Cardiac muscle cell (in vitro differentiated cells and primary cell): ENCODE data around the gene PRKCA. TPM values are rescaled to one million over a fixed set of nuclear protein-coding genes. Genes with fewer than 3 reads are reported as not detected.

ENCODE experiments used
- DNase-seq, 2 donors: peaks; one replicate each; pipeline versions ENCODE4 v3.0.0 to v3.0.0-alpha.2; 2010 to 2017; ENCODE audit warnings: low read depth in 1 of 2, low spot score in 1 of 2
- H3K27ac ChIP-seq: fragments of 200-600 bp; sonication (generic); 2 replicates; pipeline ENCODE4 v1.5.1; 2016
- H3K27me3 ChIP-seq: fragments of 200-600 bp; sonication (generic); 2 replicates; pipeline ENCODE4 v1.6.0; 2016; ENCODE audit warnings: control low read depth
- H3K36me3 ChIP-seq: fragments of 200-600 bp; sonication (generic); 2 replicates; pipeline ENCODE4 v1.5.1; 2016; ENCODE audit warnings: control low read depth
- H3K4me1 ChIP-seq: fragments of 200-600 bp; sonication (generic); 2 replicates; pipeline ENCODE4 v1.8.1; 2017; ENCODE audit warnings: low read depth, mild to moderate bottlenecking, mixed run types
- H3K4me3 ChIP-seq: fragments of 200-600 bp; sonication (generic); 2 replicates; pipeline ENCODE4 v1.5.1; 2016; ENCODE audit warnings: mild to moderate bottlenecking
- H3K9me3 ChIP-seq: fragments of 200-600 bp; sonication (generic); 2 replicates; pipeline ENCODE4 v1.5.1; 2017; ENCODE audit warnings: low read depth, mild to moderate bottlenecking, control low read depth
- polyA plus RNA-seq: library from polyadenylated mRNA; unstranded; fragments of >200 nt; fragmentation: Nextera tagmentation; extraction: Ambion mirVana; gene quantifications from 2 replicates; pipeline ENCODE4 v1.2.1, GENCODE V29; 2016
- total RNA-seq: library from RNA; depleted of rRNA; stranded (reverse); fragments of >200 nt; gene quantifications from 2 replicates; pipeline ENCODE4 v1.2.3, GENCODE V29; 2016
- TF ChIP-seq, protein P1 (sequence below): IDR thresholded peaks from 2 replicates; pipeline ENCODE4 v1.5.1; 2012; ENCODE audit warnings: low read depth, mild to moderate bottlenecking, low read length

The PRKCA gene
- total and polyA plus RNA-seq, 2 experiments from 2014 or later = 3.1 to 10.3 TPM

DNA sequence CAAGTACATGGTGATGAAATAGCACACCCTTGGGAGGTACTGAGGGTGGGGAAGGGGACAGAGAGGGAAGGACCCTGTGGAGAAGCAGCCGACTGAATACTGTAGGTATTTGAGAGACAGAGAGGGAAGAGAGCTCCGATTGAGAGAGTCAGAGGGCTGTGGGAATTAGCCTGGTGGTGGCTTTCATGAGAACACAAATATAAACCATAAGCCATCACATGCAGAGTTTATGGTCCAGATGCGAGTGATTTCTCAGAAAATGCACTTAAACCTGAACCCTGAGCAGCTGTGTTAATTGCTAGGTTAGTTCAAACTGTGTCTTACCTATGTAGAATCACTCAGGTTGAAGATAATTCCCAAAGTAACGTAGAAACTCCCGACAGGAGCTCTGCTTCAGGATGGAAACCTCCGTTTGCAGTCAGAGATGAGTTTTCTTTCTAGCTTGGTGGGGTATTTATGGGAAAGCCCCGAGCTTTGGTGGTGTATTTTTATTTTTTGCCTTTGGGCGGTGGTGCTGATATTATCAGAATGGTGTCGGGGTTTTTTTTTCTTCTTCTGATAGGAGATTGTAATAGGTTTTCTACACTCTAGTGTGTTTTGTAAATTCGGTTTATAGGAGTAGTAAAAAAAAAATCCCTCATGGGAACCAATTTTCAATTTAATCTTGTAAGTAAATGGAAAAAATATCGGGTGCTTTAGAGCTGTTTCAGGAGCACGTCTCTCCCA, 347.6 kb downstream of the PRKCA start:
- DNase-seq = no peak
- Histone ChIP-seq H3K27ac (no peak overlapping the region), H3K36me3 (no peaks in the 10 kb centered on the region), H3K4me3 (no peak overlapping the region), H3K9me3 (no peaks in the 10 kb centered on the region), H3K27me3 (no peaks in the 10 kb centered on the region), H3K4me1 (no peaks in the 10 kb centered on the region)
- TF ChIP-seq, protein P1, sequence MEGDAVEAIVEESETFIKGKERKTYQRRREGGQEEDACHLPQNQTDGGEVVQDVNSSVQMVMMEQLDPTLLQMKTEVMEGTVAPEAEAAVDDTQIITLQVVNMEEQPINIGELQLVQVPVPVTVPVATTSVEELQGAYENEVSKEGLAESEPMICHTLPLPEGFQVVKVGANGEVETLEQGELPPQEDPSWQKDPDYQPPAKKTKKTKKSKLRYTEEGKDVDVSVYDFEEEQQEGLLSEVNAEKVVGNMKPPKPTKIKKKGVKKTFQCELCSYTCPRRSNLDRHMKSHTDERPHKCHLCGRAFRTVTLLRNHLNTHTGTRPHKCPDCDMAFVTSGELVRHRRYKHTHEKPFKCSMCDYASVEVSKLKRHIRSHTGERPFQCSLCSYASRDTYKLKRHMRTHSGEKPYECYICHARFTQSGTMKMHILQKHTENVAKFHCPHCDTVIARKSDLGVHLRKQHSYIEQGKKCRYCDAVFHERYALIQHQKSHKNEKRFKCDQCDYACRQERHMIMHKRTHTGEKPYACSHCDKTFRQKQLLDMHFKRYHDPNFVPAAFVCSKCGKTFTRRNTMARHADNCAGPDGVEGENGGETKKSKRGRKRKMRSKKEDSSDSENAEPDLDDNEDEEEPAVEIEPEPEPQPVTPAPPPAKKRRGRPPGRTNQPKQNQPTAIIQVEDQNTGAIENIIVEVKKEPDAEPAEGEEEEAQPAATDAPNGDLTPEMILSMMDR = no peak

DNA sequence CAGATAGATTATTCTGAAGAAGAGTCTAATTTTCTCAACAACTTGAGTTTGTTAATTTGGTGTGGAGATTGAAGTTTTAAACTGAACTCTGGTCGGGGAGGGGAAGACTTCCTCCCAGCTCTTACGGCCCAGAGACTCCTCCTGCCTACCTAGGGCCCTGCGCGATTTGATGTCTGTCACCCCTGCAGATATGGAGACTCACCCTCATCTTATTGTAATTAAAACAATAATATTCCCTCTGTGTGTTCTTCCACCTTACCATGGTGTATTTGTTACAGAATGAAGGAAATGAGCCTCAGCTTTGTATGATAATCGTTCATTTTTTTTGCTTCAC, 348.1 kb downstream of the PRKCA start:
- H3K4me3 ChIP-seq = no peak overlapping the region
- H3K9me3 ChIP-seq = no peaks in the 10 kb centered on the region
- H3K36me3 ChIP-seq = no peaks in the 10 kb centered on the region
- H3K27me3 ChIP-seq = no peaks in the 10 kb centered on the region
- no peak overlapping the region for H3K27ac ChIP-seq
- TF ChIP-seq, protein P1 = no peak
- DNase-seq = no peak
- no peaks in the 10 kb centered on the region for H3K4me1 ChIP-seq

DNA sequence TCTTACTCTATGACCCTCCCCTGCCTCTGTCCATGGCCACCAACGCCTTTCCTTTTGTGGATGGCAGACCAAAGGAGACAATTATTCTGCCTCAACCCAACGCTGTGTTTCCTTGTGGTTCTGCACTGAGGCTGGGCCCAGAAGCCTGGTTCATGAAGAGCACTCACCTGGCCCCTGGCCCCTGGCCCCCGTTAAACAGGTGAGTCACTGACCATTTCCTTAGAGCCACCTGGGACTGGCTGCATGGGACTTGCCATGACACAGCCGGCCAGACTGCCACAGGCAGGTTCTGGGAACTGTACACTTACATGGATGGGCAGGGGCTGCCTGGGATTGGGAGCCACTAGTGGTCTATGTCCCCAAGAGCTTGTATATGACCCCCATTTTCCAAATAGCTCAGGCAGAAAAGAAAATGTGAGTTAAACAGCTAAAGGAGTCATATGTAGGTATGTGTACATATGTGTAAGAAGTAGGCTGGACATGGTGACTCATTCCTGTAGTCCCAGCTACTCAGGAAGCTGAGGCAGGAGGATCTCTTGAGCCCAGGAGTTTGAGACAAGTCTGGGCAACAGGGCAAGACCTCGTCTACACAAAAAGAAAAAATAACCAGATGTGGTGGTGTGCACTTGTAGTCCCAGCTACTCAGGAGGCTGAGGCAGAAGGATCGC, 350.6 kb downstream of the PRKCA start:
- Histone ChIP-seq H3K4me3 (no peak overlapping the region), H3K4me1 (no peaks in the 10 kb centered on the region), H3K27ac (no peak overlapping the region), H3K9me3 (no peaks in the 10 kb centered on the region), H3K27me3 (no peaks in the 10 kb centered on the region), H3K36me3 (no peaks in the 10 kb centered on the region)
- no peak for DNase-seq
- TF ChIP-seq, protein P1 = no peak

DNA sequence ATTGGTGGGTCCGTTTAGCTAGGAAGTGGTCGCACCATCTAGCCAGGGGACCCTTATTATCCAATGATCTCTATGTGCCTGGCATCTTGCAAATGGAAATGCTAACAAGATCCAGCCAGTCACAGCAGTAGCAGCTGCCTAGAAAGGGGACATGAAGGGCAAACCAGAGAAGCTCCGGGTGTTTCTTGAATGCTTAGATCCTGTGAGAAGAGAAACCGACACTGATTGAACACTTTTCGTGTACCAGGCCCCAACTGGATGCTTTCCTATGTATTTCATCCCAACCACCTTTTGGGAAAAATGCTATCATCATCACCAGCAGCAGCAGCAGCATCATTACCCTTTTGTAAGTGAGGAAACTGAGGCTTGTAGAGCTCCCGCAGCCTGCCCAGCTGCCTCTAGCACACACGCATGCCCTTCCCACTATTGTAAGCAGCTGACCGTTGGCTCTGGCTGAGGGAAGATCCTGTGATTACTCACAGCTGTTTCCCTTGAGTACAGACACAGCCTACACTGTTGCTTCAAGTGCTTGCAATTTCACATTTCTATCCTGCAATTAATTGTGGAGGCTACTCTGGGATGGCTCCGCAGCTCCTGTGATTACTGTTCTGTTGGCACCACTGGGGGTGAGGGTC, 351.8 kb downstream of the PRKCA start:
- TF ChIP-seq, protein P1 = no peak
- Histone ChIP-seq H3K27ac (no peak overlapping the region), H3K4me1 (no peaks in the 10 kb centered on the region), H3K36me3 (no peaks in the 10 kb centered on the region), H3K9me3 (no peaks in the 10 kb centered on the region), H3K27me3 (no peaks in the 10 kb centered on the region), H3K4me3 (no peak overlapping the region)
- peak in 1 of 2 donors; percentile 63 for DNase-seq

DNA sequence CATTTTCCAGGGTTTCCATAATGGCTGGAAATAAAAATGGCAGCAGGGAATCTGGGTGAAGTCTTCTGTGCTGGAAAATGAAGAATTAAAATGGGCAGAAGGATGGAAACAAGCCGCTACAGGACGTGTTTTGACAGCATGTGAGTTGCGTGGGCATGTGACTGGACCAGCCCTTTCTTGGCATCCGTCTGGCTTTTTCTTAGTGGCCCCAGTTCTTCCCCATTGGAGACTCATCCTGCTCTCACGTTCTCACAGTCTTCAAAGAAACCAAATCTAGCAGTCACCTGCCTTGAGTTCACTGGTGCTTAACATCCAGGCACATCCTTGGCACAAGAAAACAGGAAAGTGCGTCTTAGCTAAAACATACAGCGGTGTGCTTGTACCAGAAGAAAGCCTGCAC, 352.4 kb downstream of the PRKCA start:
- Histone ChIP-seq H3K36me3 (no peaks in the 10 kb centered on the region), H3K9me3 (no peaks in the 10 kb centered on the region), H3K4me3 (no peak overlapping the region), H3K4me1 (no peaks in the 10 kb centered on the region), H3K27ac (no peak overlapping the region), H3K27me3 (no peaks in the 10 kb centered on the region)
- DNase-seq = no peak
- TF ChIP-seq, protein P1 = no peak
